ENCODE results near the gene MGLL.

MGLL gene

DNA sequence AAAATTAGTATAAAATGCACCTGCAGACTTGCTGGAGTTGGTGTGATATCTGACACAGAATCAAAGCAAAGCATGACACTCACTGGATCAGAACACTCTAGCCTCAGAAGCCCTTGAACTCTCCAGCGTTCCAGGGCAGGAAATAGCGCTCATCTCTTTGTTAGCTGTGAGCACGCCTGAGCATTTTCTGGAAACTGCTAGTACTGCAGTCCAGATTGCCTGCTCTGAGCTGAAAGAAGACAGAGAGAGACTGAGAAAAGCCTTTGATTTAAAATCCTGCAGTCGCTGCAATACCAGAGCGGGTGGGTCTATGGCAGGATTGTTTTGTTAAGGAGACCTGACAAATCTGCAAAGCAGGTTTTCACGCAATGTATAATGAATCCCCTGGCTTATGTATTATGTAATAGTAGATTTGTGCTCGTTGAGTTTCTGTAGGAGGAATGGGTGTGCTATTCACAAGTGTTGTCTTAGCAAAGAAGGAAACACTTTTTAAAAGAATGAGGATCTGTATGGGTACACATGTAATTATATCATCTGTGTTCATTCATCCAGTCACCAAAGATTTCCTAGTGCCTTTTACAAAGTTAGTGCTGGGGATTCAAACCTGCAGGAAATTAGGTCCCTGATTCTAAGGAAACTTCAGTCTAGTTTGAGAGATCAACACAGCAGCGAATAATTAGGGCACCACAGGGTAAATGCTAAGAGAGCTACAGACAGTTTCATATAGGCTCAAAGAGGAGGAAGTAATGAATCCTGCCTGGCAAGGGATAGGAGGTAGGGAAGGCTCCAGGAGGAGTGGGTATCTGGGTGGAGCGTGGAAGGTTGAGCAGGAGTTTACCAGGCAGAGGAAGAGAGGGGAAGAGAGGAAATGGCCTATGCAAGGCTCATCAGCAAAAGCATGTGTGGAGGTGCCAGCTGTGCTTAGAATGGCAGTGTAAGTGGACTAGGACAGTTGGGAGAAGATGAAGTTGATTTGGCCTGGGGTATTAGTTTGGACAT lies 26.1 kb upstream of the MGLL start:
- Mint-ChIP-seq H3K9me3 (ENCODE audit: low read depth) (no peaks in the 10 kb centered on the region), H3K4me1 (ENCODE audit: low read depth) (no peaks in the 10 kb centered on the region), H3K27me3 (peaks cover 5% of the 10 kb centered on the region), H3K4me3 (no peak overlapping the region), H3K27ac (no peak overlapping the region), H3K36me3 (no peaks in the 10 kb centered on the region)

DNA sequence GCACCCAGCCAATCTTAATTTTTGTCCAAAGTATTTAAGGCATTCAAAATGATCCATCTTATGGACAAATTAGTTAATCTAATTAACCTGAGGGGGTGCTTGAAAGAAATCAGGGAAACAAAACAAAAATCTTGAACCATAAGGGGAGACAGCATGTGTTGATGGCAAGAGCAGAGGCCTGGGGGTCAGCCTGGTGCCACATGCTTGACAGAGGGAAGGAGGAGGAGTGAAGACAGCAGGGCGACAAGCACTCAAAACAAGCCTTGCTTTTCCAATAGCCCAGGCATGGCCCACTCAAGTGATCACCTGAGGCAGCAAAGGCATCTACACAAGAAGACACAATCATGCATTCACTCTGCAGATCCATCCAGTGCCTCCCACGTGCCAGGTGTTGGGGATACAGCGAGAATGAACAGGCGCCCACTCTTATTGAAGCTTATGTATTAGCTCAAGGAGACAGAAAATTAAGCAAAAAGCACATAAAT lies 25.0 kb upstream of the MGLL start:
- Mint-ChIP-seq H3K9me3 (ENCODE audit: low read depth) (no peaks in the 10 kb centered on the region), H3K27me3 (peaks cover 5% of the 10 kb centered on the region), H3K36me3 (no peaks in the 10 kb centered on the region), H3K27ac (no peak overlapping the region), H3K4me3 (no peak overlapping the region), H3K4me1 (ENCODE audit: low read depth) (no peaks in the 10 kb centered on the region)

DNA sequence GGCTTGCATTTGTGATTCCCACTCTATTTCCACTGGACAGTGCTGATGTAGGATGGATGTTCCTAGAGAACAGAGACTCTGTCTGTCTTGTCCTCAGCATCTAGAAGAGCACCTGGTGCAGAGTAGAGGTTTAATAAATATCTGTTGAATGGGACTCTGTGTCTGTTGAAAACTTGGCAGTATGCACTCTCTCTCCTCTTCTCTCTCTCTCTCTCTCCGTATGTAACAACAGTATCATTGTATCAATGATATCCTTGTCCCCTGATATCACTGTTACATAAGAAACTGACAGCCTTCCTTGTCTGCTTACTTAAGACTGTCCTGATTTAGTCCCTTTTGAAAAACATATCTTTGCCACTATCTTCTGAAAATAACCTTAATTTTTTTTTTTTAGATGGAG lies 24.3 kb upstream of the MGLL start:
- no peaks in the 10 kb centered on the region for H3K9me3 Mint-ChIP-seq (ENCODE audit: low read depth)
- no peaks in the 10 kb centered on the region for H3K4me1 Mint-ChIP-seq (ENCODE audit: low read depth)
- H3K27ac Mint-ChIP-seq = no peak overlapping the region
- H3K27me3 Mint-ChIP-seq = peaks cover 5% of the 10 kb centered on the region
- no peaks in the 10 kb centered on the region for H3K36me3 Mint-ChIP-seq
- H3K4me3 Mint-ChIP-seq = no peak overlapping the region

DNA sequence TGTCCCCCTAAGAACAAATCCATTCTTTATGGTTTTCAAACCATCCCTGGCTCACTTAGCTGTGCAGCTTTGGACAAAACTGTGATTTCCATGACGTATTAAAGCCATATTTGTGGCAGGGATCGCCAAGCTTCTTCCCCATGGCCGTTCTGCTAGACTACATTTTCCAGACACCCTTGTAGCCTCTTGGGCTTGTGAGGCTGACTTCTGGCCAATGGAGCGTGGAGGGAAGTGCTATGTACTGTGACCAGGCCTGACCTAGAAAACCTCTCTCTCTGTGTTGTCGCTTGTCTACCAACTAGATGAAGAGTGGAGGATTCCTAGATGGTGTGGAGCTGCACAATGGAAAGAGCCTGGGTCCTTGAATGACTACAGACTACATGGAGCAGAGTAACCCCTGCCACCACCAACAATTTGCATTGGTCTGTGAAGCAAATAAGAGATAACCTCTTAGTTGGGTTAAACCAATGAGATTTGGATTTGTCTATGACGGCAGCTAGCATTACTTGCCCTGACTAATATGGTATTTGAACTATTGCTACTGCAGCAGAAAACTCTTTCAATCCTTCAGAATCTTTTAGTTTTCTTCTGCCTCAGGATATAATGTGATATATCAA lies 22.1 kb upstream of the MGLL start:
- H3K4me3 Mint-ChIP-seq = no peak overlapping the region
- peaks cover 5% of the 10 kb centered on the region for H3K27me3 Mint-ChIP-seq
- no peaks in the 10 kb centered on the region for H3K9me3 Mint-ChIP-seq (ENCODE audit: low read depth)
- no peaks in the 10 kb centered on the region for H3K36me3 Mint-ChIP-seq
- no peak overlapping the region for H3K27ac Mint-ChIP-seq
- H3K4me1 Mint-ChIP-seq (ENCODE audit: low read depth) = no peaks in the 10 kb centered on the region

DNA sequence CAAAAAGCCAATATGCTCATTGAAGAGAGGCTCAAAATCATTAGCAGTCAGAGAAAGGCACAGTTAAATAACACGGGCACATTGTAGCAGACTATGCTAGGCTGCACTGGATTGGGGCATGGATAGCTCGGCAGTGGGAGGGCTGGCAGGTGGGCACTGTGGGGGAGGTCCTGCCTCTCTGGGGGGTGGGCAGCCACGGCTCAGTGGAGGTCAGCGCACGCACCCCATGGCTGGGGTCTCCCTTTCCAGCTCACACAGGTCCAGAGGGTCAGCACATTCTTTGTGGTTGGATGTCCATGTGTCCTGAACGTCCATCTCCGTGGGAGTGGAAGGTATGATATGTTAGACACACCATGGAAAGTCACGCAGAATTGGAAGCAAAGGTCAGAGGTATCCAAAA lies 18.4 kb upstream of the MGLL start:
- no peaks in the 10 kb centered on the region for H3K9me3 Mint-ChIP-seq (ENCODE audit: low read depth)

DNA sequence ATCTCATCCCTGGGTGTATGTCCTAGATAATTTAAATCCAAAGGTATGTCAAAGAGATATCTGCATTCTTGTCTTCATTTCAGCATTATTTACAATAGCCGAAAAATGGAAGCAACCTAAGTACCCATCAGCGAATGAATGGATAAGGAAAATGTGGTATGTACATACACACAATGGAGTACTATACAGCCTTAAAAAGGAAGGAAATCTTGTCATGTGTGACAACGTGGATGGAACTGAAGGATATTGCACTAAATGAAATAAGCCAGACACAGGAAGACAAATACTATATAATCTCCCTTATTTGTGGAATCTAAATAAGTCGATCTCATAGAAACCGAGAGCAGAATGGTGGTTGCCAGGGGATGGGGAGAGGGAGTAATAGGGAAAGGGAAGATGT lies 16.8 kb upstream of the MGLL start:
- H3K27me3 Mint-ChIP-seq = peaks cover 2% of the 10 kb centered on the region
- no peak overlapping the region for H3K4me3 Mint-ChIP-seq
- H3K4me1 Mint-ChIP-seq (ENCODE audit: low read depth) = no peaks in the 10 kb centered on the region
- H3K27ac Mint-ChIP-seq = no peak overlapping the region
- no peaks in the 10 kb centered on the region for H3K36me3 Mint-ChIP-seq
- H3K9me3 Mint-ChIP-seq (ENCODE audit: low read depth) = no peaks in the 10 kb centered on the region

More for the DNA sequence above, 18.4 kb upstream of the MGLL start:
- H3K4me1 Mint-ChIP-seq (ENCODE audit: low read depth) = no peaks in the 10 kb centered on the region
- H3K27ac Mint-ChIP-seq = no peak overlapping the region
- H3K27me3 Mint-ChIP-seq = peaks cover 2% of the 10 kb centered on the region
- H3K36me3 Mint-ChIP-seq = no peaks in the 10 kb centered on the region
- H3K4me3 Mint-ChIP-seq = no peak overlapping the region

DNA sequence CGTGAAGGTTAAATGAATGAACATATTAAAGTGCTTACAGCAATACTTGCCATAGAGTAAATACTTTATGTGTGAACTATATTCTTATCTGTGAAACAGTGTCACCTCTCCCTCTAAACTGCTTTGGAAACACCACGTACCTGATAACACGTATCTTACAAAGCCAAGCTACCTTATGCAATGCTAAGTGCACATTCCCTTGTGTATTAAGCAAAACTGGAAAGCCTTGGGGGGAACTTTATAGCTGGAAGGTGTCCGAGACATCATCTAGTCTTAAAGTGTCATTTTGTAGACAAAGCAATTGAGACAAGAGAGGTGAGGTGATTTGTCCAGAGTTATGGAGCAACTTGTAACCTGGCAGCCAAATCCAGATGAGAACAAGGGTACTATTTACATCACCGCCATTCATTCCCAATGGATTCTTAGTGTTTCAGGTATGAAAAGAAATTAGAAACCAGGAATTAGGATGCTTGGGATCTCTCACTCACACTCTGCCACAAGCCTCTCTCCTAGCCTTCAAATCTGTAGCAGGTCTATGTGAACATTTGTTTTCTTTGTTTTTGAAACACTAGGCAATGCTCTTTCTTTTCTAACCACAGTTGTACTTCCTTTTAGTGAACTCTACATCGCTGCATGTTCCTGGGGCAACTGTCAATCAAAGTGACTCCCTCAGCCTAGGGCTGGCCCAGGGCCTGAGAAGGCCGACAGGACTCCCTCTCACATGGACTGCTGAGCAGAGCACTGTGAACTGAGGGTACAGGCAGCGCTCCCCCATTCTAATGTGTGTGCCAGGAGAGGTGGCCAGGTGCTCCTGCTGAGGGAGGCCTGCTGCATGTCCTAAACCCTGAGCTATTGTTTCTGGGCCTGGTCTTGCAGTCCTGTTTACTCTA lies 13.9 kb upstream of the MGLL start:
- Mint-ChIP-seq H3K36me3 (no peaks in the 10 kb centered on the region), H3K4me3 (no peak overlapping the region), H3K9me3 (ENCODE audit: low read depth) (peaks cover 3% of the 10 kb centered on the region), H3K4me1 (ENCODE audit: low read depth) (no peaks in the 10 kb centered on the region), H3K27me3 (peaks cover 9% of the 10 kb centered on the region), H3K27ac (no peak overlapping the region)

DNA sequence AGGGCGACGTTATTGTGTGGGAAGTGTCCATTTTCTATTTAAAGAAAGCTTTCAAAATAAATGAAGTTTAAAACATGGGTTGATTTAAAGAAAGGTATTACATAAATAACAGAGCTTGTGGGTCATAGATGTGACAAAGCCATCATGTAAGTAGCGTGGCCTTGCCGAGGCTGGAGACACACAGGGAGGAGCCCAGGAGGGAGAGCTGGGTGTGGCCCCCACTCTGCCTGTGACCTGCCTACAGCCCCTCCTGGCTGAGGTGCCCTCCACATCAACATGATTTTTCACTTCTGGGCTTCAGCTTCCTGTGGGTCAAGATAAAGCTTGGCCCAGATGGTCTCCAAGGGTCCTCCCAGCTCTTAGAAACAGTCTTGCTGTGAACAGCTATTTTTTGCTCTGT lies 12.5 kb upstream of the MGLL start:
- Mint-ChIP-seq H3K27me3 (peaks cover 9% of the 10 kb centered on the region), H3K4me1 (ENCODE audit: low read depth) (no peaks in the 10 kb centered on the region), H3K9me3 (ENCODE audit: low read depth) (peaks cover 11% of the 10 kb centered on the region), H3K36me3 (peaks cover 3% of the 10 kb centered on the region), H3K27ac (no peak overlapping the region), H3K4me3 (no peak overlapping the region)

DNA sequence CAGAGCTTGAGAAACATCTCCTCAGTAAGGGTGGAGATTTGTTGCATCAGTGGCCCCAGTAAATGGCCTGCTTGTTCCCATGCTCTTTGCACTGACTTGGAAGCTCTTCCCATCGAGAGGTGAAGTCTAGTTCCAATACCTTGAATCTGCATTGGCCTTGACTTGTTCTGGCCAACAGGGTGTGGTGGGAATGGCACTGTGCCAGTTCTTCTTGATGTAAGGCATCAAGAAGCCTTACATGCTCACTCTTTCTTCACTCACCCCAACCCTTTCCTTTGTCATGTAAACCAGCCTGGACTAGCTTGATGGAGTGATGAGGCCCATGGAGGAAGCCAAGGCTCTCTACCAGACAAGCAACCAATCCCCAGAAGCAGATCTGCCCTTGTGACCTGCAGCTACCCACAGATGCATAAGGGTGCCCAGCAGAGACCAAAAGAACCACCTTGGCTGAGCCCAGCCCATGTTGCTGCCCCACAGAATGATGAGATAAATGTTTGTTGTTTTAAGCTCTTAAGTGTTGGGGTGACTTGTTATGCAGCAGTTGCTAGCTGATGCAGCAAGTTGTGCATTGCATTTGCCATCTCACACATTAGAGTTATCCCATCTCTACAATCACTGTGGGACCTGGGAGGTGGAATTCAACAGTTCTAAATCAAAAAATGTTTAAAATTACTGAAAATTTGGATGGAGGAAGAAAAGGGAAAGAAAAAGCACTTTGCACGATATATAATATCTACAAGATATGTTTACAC lies 11.1 kb upstream of the MGLL start:
- Mint-ChIP-seq H3K27me3 (peaks cover 6% of the 10 kb centered on the region), H3K4me1 (ENCODE audit: low read depth) (no peaks in the 10 kb centered on the region), H3K36me3 (peaks cover 5% of the 10 kb centered on the region), H3K27ac (no peak overlapping the region), H3K4me3 (no peak overlapping the region), H3K9me3 (ENCODE audit: low read depth) (peaks cover 20% of the 10 kb centered on the region)

DNA sequence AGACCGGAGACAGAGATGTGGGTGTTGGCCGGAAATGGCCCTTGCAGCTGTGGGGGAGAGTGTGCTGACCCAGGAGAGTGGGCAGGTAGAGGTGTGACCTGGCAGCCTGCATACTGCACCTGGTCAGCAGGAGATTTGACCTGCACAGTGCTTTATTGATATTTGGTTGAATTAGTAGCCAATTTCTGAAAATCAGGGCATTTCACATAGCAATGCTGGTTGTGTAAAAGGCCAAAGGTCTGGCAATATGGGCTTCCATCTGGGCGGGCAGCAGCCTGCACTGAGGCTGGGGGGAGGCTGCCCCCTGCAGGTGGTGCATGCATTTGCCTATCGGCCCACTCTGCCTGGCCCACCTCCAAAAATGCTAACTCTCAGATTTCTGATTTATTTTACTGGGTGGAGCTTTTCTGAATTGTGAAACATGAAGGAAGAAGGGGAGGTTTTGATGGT lies 9.4 kb upstream of the MGLL start:
- H3K36me3 Mint-ChIP-seq = peaks cover 7% of the 10 kb centered on the region
- H3K9me3 Mint-ChIP-seq (ENCODE audit: low read depth) = peaks cover 20% of the 10 kb centered on the region
- H3K27me3 Mint-ChIP-seq = peaks cover 8% of the 10 kb centered on the region
- no peak overlapping the region for H3K27ac Mint-ChIP-seq
- no peaks in the 10 kb centered on the region for H3K4me1 Mint-ChIP-seq (ENCODE audit: low read depth)
- H3K4me3 Mint-ChIP-seq = no peak overlapping the region

DNA sequence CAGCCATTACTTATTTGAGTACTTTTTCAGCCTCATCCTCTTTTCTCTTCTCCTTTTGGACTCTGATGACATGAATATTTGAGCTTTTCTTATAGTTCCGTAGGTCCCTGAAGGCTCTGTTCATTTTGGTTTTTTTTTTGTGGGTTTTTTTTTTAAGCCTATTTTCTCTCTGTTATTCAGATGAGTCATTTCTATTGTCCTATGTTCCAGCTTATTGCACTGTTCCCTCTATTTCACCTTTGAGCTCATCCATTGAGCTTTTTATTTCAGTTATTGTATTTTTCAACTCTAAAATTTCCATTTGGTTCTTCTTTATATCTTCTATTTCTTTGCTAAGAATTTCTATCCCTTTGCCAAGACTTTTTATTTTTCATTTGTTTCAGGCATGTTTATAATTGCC lies 7.2 kb upstream of the MGLL start:
- no peak overlapping the region for H3K27ac Mint-ChIP-seq
- peaks cover 14% of the 10 kb centered on the region for H3K27me3 Mint-ChIP-seq
- H3K4me1 Mint-ChIP-seq (ENCODE audit: low read depth) = no peaks in the 10 kb centered on the region
- H3K4me3 Mint-ChIP-seq = no peak overlapping the region
- H3K36me3 Mint-ChIP-seq = peaks cover 7% of the 10 kb centered on the region
- peaks cover 20% of the 10 kb centered on the region for H3K9me3 Mint-ChIP-seq (ENCODE audit: low read depth)

DNA sequence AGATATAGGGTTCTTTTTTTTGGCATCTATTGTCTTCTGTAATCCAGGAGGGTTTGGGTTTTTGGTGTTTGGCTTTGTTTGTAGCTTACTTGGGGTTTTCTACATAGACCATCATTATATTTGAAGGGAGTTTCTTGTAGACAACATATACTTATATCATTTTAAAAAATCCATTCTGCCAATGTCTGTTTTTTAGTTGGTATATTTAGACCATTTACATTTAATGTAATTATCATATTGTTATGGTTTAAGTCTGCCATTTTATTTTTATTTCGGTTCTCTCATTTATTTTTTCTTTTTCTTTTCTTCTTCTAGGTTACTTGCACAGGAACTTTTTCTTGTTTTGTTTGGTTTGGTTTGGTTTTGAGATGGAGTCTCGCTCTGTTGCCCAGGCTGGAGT lies 5.5 kb upstream of the MGLL start:
- Mint-ChIP-seq H3K4me1 (ENCODE audit: low read depth) (peaks cover 4% of the 10 kb centered on the region), H3K9me3 (ENCODE audit: low read depth) (peaks cover 17% of the 10 kb centered on the region), H3K27ac (no peak overlapping the region), H3K36me3 (peaks cover 7% of the 10 kb centered on the region), H3K27me3 (peaks cover 22% of the 10 kb centered on the region), H3K4me3 (no peak overlapping the region)

DNA sequence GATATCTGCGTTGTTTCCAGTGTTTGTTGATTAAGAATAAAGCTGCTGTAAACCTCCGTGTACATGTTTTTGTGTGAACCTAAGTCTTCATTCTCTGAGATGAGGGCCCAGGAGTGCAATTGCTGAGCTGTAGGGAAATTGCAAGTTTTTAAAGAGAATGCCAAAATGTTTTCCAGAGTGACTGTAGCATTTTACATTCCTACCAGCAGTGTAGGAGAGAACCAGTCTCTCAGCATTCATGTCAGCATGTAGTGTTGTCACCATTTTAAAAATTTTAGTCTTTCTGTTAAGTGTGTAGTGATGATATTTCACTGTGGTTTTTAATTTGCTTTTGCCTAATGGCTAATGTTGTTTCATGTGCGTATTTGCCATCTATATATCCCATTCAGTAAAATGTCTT lies 3.4 kb upstream of the MGLL start:
- no peak overlapping the region for H3K27ac Mint-ChIP-seq
- H3K9me3 Mint-ChIP-seq (ENCODE audit: low read depth) = peaks cover 17% of the 10 kb centered on the region
- H3K36me3 Mint-ChIP-seq = peaks cover 7% of the 10 kb centered on the region
- no peak overlapping the region for H3K4me3 Mint-ChIP-seq
- H3K4me1 Mint-ChIP-seq (ENCODE audit: low read depth) = peaks cover 9% of the 10 kb centered on the region
- H3K27me3 Mint-ChIP-seq = peaks cover 27% of the 10 kb centered on the region

DNA sequence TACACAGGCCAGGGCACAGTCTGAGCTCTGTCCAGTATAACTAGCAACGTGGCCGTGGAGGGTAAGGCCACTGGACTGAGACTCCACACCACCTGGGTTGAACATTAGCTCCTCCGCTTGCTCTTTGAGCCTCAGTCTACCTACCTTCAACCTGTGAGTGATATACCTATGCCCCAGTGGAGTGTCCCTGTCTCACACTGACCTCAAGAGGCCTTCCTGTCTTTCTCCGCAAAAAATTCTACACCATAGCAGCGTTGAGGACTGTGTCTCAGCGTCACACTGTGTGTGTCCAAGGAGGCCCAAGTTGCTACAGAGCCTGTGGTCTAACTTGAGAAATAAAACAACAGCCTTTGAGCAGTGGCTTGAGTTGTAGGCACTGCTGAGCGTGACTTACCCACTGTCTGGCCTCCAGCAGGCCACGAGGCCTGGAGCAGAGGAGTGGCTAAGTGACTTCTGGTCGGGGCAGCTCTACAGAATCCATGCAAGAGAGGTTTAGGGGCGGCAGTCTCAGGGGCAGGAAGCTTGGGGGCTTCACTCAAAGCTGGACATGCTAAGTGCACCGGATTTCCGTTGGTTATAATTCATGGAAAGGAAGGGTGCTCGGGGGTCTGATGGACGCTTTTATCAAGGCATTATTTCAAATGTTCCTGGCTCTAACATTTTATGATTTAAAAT lies 2.0 kb upstream of the MGLL start:
- Mint-ChIP-seq H3K9me3 (ENCODE audit: low read depth) (peaks cover 4% of the 10 kb centered on the region), H3K36me3 (peaks cover 2% of the 10 kb centered on the region), H3K4me3 (peak overlapping the region; percentile 69), H3K4me1 (ENCODE audit: low read depth) (peaks cover 9% of the 10 kb centered on the region), H3K27me3 (peaks cover 35% of the 10 kb centered on the region), H3K27ac (no peak overlapping the region)

Measured in activated naive CD8-positive, alpha-beta T cell (primary cell).